Smooth muscle cell (in vitro differentiated cells): ENCODE results near the gene DLGAP5. TPM values are rescaled to one million over a fixed set of nuclear protein-coding genes. Genes with fewer than 3 reads are reported as not detected.
A peak's percentile ranks its signal among the peaks of the same experiment; 100 is the strongest.

Source experiments
- DNase-seq: peaks from one replicate; lab custom pipeline; 2025; ENCODE audit not compliant: unreplicated experiment; lab: John Stamatoyannopoulos, UW
- H2AFZ ChIP-seq: fragments of 200-600 bp; sonication (generic); 2 replicates; pipeline ENCODE4 v1.6.0; 2016; ENCODE audit warnings: antibody characterized with exemption, low read depth, mild to moderate bottlenecking
- H3F3A ChIP-seq: fragments of 200-600 bp; sonication (generic); 2 replicates; pipeline ENCODE4 v1.6.0; 2017; ENCODE audit warnings: antibody characterized with exemption, low read depth
- H3K27ac ChIP-seq: fragments of 200-600 bp; sonication (generic); 2 replicates; pipeline ENCODE4 v1.5.1; 2016; ENCODE audit warnings: low read depth, mild to moderate bottlenecking
- H3K27me3 ChIP-seq: fragments of 200-600 bp; sonication (generic); 2 replicates; pipeline ENCODE4 v1.6.1; 2016; ENCODE audit warnings: low read depth, mild to moderate bottlenecking
- H3K36me3 ChIP-seq: fragments of 200-600 bp; sonication (generic); 2 replicates; pipeline ENCODE4 v1.5.1; 2016; ENCODE audit warnings: low read depth
- H3K4me1 ChIP-seq: fragments of 200-600 bp; sonication (generic); 2 replicates; pipeline ENCODE4 v1.5.1; 2016; ENCODE audit warnings: low read depth
- H3K4me2 ChIP-seq: fragments of 200-600 bp; sonication (generic); 2 replicates; pipeline ENCODE4 v1.6.0; 2016; ENCODE audit warnings: mild to moderate bottlenecking
- H3K4me3 ChIP-seq: fragments of 200-600 bp; sonication (generic); 2 replicates; pipeline ENCODE4 v1.5.1; 2016; ENCODE audit warnings: mild to moderate bottlenecking
- H3K79me2 ChIP-seq: fragments of 200-600 bp; sonication (generic); 2 replicates; pipeline ENCODE4 v1.6.0; 2016; ENCODE audit warnings: low read depth, mild to moderate bottlenecking
- H3K9ac ChIP-seq: fragments of 200-600 bp; sonication (generic); 2 replicates; pipeline ENCODE4 v1.6.0; 2016; ENCODE audit warnings: low read depth
- H3K9me3 ChIP-seq: fragments of 200-600 bp; sonication (generic); replicated peaks from 2 replicates; pipeline ENCODE4 v1.5.1; 2016; ENCODE audit warnings: low read depth
- H4K20me1 ChIP-seq: fragments of 200-600 bp; sonication (generic); 2 replicates; pipeline ENCODE4 v1.6.0; 2016; ENCODE audit warnings: low read depth
- CTCF ChIP-seq: fragments of 200-600 bp; sonication (generic); IDR thresholded peaks from 2 replicates; pipeline ENCODE4 v1.5.1; 2017; ENCODE audit warnings: borderline replicate concordance, mild to moderate bottlenecking, antibody characterized with exemption; ENCODE audit not compliant: insufficient read depth, poor library complexity, severe bottlenecking
- WGBS: methylation state at CpG from one replicate; pipeline ENCODE4 v1.1.7; 2016; ENCODE audit warnings: low lambda C conversion rate; 5-methylcytosine and 5-hydroxymethylcytosine counted together
- polyA plus RNA-seq: library from polyadenylated mRNA; unstranded; fragments of >200 nt; fragmentation: Nextera tagmentation; extraction: Ambion mirVana; gene quantifications from 2 replicates; pipeline ENCODE4 v1.2.1, GENCODE V29; 2016
- total RNA-seq: library from RNA; depleted of rRNA; stranded (reverse); fragments of >200 nt; gene quantifications from 2 replicates; pipeline ENCODE4 v1.2.3, GENCODE V29; 2014

Gene DLGAP5
- total and polyA plus RNA-seq, 2 experiments from 2014 or later: 7.5 to 8.0 TPM

- no peak for DNase-seq
- H3K9me3 ChIP-seq: no peaks in the 10 kb centered on the region
- no peaks in the 10 kb centered on the region for H3K36me3 ChIP-seq
- H3F3A ChIP-seq: no peaks in the 10 kb centered on the region
- H4K20me1 ChIP-seq: no peaks in the 10 kb centered on the region
- H3K79me2 ChIP-seq: no peaks in the 10 kb centered on the region
- H3K27me3 ChIP-seq: no peaks in the 10 kb centered on the region
- no peak overlapping the region for H2AFZ ChIP-seq
- H3K4me2 ChIP-seq: no peak overlapping the region
- peak overlapping the region; percentile 100 for H3K27ac ChIP-seq
- no peak for TF ChIP-seq CTCF
- H3K4me1 ChIP-seq: peaks cover 6% of the 10 kb centered on the region
- WGBS: 93% methylated on average over 1 of the region's 1 CpG
- no peak overlapping the region for H3K4me3 ChIP-seq
- no peak overlapping the region for H3K9ac ChIP-seq
Observed at GRCh38 chr14:55109836-55110235, 81.5 kb downstream of the DLGAP5 start.

DNA sequence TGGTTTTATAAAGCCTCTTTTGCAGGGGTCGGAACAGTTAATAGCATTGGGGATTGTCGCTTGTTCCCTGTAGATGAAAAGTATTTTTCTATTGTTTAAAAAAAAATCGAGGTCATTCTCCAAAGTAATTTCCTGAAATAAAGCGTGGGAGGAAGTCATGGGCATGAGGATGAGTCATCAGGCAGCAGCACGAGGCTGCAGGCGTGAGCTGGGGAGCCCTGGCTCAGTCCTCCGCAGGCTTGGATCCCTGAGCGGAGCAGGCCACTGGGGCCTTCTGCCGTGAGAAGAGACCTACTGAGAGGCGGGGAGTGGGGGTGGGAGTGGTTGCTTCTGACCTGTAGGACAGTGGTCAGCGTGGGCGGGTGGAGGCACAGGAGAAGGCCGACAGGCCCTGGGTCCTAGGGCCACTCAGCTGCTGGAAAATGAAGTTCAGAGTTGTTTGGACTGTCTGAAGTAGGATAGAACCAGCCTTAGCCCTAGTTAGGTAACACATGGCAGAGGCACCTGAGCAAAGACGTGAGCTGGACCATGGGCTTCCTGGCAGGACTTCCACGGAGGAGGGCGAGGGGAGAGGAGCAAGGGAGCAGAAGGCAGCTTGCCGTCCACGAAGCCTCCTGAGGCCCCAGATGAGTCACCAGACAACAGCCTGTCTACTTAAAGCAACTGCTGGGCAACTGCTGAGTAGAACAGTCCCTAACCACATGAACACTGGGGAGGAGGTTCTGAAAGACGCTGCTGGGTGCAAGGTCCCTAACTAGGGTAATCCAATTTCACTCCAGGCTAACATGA is 83.4 kb downstream of the DLGAP5 start:
- TF ChIP-seq CTCF: no peak
- 13% methylated on average over 19 of the region's 19 CpGs for WGBS
- Histone ChIP-seq H3F3A (peaks cover 15% of the 10 kb centered on the region), H3K27me3 (no peaks in the 10 kb centered on the region), H2AFZ (peak overlapping the region; percentile 20), H3K9me3 (no peaks in the 10 kb centered on the region), H3K4me2 (peak overlapping the region; percentile 75), H3K36me3 (no peaks in the 10 kb centered on the region), H4K20me1 (no peaks in the 10 kb centered on the region), H3K79me2 (no peaks in the 10 kb centered on the region), H3K4me1 (peaks cover 16% of the 10 kb centered on the region), H3K9ac (peak overlapping the region; percentile 97), H3K27ac (peak overlapping the region; percentile 100), H3K4me3 (no peak overlapping the region)
- peak; percentile 79 for DNase-seq

- Histone ChIP-seq H3F3A (peaks cover 28% of the 10 kb centered on the region), H3K27me3 (no peaks in the 10 kb centered on the region), H2AFZ (no peak overlapping the region), H3K79me2 (no peaks in the 10 kb centered on the region), H3K4me3 (no peak overlapping the region), H3K36me3 (no peaks in the 10 kb centered on the region), H3K27ac (peak overlapping the region; percentile 10), H3K4me1 (peaks cover 29% of the 10 kb centered on the region), H3K9ac (no peak overlapping the region), H4K20me1 (no peaks in the 10 kb centered on the region), H3K4me2 (no peak overlapping the region), H3K9me3 (no peaks in the 10 kb centered on the region)
- WGBS: 97% methylated on average over 7 of the region's 7 CpGs
- DNase-seq: no peak
- no peak for TF ChIP-seq CTCF
Observed at GRCh38 chr14:55105991-55106390, 85.4 kb downstream of the DLGAP5 start.
